GM19395 (cell line): ENCODE measurements around the gene TMED4.
A peak's percentile ranks its signal among the peaks of the same experiment; 100 is the strongest.
"Not testable (repeated sequence)": the region's sequence is repeated elsewhere in the genome, so short reads cannot be mapped to it uniquely, and the experiment has no call there.

Experiments used
- ATAC-seq: cut with Tn5 transposase; IDR thresholded peaks from one replicate; pipeline ENCODE4 v1.9.1; 2021; ENCODE audit warnings: mild to moderate bottlenecking, moderate library complexity; ENCODE audit not compliant: unreplicated experiment

TMED4 gene

GRCh38 chr7:44569959-44570358 is 12.1 kb downstream of the TMED4 start:
- ATAC-seq, result no peak

GRCh38 chr7:44568771-44569560 is 13.1 kb downstream of the TMED4 start:
- ATAC-seq, result no peak

GRCh38 chr7:44567884-44568283 is 14.1 kb downstream of the TMED4 start:
- no peak for ATAC-seq

- ATAC-seq, result no peak
Measured at GRCh38 chr7:44566680-44567079, 15.4 kb downstream of the TMED4 start.

GRCh38 chr7:44565795-44566559 is 16.1 kb downstream of the TMED4 start:
- ATAC-seq, result peak; percentile 39

GRCh38 chr7:44565097-44565794 is 16.8 kb downstream of the TMED4 start:
- ATAC-seq, result peak; percentile 80

- no peak for ATAC-seq
Measured at GRCh38 chr7:44564606-44565005, 17.4 kb downstream of the TMED4 start.

GRCh38 chr7:44563171-44563679 is 18.8 kb downstream of the TMED4 start:
- ATAC-seq, result no peak

- not testable (repeated sequence) for ATAC-seq
Measured at GRCh38 chr7:44562622-44562962, 19.4 kb downstream of the TMED4 start.

GRCh38 chr7:44561962-44562621 is 19.9 kb downstream of the TMED4 start:
- ATAC-seq, result no peak

- no peak for ATAC-seq
Measured at GRCh38 chr7:44561481-44561880, 20.6 kb downstream of the TMED4 start.

GRCh38 chr7:44559485-44559884 is 22.5 kb downstream of the TMED4 start:
- ATAC-seq, result no peak

- ATAC-seq, result no peak
Measured at GRCh38 chr7:44557485-44557884, 24.5 kb downstream of the TMED4 start.

- no peak for ATAC-seq
Measured at GRCh38 chr7:44555350-44555749, 26.7 kb downstream of the TMED4 start.

- ATAC-seq, result not testable (repeated sequence)
Measured at GRCh38 chr7:44552473-44553005, 29.5 kb downstream of the TMED4 start.

GRCh38 chr7:44549457-44549856 is 32.6 kb downstream of the TMED4 start:
- ATAC-seq, result no peak

- ATAC-seq, result no peak
Measured at GRCh38 chr7:44548893-44549292, 33.1 kb downstream of the TMED4 start.

GRCh38 chr7:44547536-44548231 is 34.3 kb downstream of the TMED4 start:
- no peak for ATAC-seq

GRCh38 chr7:44541876-44542610 is 40.0 kb downstream of the TMED4 start:
- ATAC-seq, result no peak
